HG02759 (cell line): ENCODE data around the gene FAM181A.

Experiments used
- ATAC-seq: cut with Tn5 transposase; IDR thresholded peaks from one replicate; pipeline ENCODE4 v1.9.1; 2021; ENCODE audit warnings: mild to moderate bottlenecking, moderate library complexity; ENCODE audit not compliant: unreplicated experiment

The FAM181A gene

GRCh38 chr14:93903342-93904184, 23.6 kb upstream of the FAM181A start:
- no peak for ATAC-seq

GRCh38 chr14:93905623-93906022, 21.5 kb upstream of the FAM181A start:
- ATAC-seq: no peak

- peak; percentile 76 for ATAC-seq
Observed at GRCh38 chr14:93906341-93907329, 20.5 kb upstream of the FAM181A start.

- ATAC-seq: no peak
Observed at GRCh38 chr14:93909429-93910128, 17.6 kb upstream of the FAM181A start.

GRCh38 chr14:93911975-93912615, 15.0 kb upstream of the FAM181A start:
- no peak for ATAC-seq

- no peak for ATAC-seq
Observed at GRCh38 chr14:93912782-93913181, 14.4 kb upstream of the FAM181A start.

- no peak for ATAC-seq
Observed at GRCh38 chr14:93914278-93914677, 12.9 kb upstream of the FAM181A start.

GRCh38 chr14:93915070-93915705, 12.0 kb upstream of the FAM181A start:
- ATAC-seq: no peak

- no peak for ATAC-seq
Observed at GRCh38 chr14:93915800-93916199, 11.3 kb upstream of the FAM181A start.

GRCh38 chr14:93916498-93916897, 10.6 kb upstream of the FAM181A start:
- ATAC-seq: no peak

GRCh38 chr14:93917141-93917540, 10.0 kb upstream of the FAM181A start:
- ATAC-seq: no peak

- no peak for ATAC-seq
Observed at GRCh38 chr14:93921001-93921806, 5.9 kb upstream of the FAM181A start.

- no peak for ATAC-seq
Observed at GRCh38 chr14:93923626-93924025, 3.5 kb upstream of the FAM181A start.

GRCh38 chr14:93924592-93925355, 2.4 kb upstream of the FAM181A start:
- no peak for ATAC-seq

- no peak for ATAC-seq
Observed at GRCh38 chr14:93925374-93925895, 1.7 kb upstream of the FAM181A start.

- no peak for ATAC-seq
Observed at GRCh38 chr14:93926245-93926872, 785 bp upstream of the FAM181A start.

GRCh38 chr14:93927800-93928145, 629 bp downstream of the FAM181A start:
- ATAC-seq: no peak
